GM21717 (cell line): Measurements from ENCODE around the gene RBPMS2.
A peak's percentile ranks its signal among the peaks of the same experiment; 100 is the strongest.
"Not testable (repeated sequence)": the region's sequence is repeated elsewhere in the genome, so short reads cannot be mapped to it uniquely, and the experiment has no call there.

ENCODE experiments used
- ATAC-seq: cut with Tn5 transposase; IDR thresholded peaks from one replicate; pipeline ENCODE4 v1.9.1; 2021; ENCODE audit warnings: mild to moderate bottlenecking, moderate library complexity; ENCODE audit not compliant: unreplicated experiment

The RBPMS2 gene

DNA sequence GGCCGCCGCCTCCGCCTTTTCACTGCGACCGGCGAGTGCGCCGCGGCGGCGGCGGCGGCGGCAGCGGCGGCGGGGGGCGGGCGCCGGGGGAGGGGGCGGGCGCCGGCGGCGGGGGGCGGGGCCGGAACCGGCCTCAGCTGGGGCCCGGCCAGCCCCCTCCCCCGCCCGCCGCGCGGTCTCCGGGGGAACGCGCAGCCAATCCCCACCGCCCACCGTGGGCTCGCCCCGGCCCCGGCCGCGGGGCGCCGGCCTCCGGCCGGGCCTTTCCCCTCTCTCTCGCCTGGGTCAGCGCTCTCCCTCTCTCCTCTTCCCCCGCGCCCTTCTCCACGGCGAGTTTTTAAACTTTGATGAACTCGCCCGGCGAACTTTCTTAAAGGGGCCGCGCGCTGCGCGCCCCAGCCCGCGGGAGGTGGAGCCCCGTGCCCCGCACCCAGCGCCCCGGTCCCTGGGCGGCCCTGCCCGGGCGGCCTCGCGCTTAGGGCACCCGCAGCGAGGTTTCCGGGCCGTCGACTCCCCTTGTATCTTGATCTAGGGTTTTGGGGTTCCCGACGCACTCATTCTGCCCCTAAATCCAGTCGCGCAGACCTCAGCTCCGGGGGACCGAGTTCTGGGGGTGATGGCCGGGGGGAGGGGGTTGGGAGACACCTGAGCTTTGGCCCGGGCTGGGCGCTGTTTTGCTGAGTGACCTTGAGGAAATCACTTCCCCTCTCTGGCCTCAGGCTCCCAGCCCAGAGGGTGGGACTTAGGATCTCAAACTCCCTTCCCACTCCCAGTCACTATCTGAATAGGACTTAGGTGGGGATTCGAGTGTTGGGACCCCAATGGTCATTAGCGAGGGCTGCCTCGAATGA is at the start of gene RBPMS2:
TSS of gene RBPMS2 (minus strand) at position 39 of the 851 bp plus-strand sequence. CDS start 270 bp downstream, outside the sequence.
- no peak for ATAC-seq

DNA sequence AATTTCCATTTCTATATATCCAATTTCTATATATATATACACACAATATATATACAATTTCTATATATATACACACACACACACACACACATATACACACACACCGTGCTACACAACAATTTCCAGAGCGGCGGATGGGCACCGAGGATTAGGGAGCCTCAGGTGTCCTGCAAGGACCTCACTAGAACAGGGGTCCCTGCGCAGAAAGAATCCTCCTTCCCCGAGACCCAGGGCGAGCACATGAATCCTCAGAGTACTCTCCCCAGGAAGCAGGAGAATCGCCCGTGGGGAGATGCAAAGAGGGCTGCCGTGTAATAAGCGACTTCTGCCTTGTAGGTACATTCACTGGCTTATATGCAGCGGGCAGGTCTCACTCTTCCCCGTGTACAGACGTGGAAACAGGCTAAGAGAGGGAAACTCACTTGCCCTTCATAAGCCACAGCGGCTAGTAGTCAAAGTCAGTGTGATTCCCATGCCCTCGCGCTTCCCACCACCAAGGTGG is 49.6 kb upstream of the RBPMS2 start:
- ATAC-seq, result peak; percentile 4

DNA sequence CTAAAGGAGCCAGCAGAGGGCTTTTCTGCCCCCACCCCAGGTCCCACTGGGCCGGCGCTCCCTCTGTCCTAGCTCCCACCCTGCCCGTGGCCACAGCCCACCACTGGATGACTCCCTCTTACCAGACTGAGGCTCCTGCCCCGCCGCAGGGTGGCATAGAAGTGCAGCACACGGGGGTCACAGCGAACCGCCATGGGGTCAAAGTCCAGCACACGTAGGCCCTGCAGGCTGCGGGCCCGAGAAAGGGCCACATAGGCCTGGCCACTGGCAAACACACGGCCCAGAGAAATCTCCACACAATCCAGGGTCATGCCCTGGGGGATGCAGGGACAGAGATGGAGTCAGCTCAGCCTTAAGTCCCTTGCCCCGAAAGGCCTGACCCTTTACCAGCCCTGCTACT is 41.1 kb upstream of the RBPMS2 start:
- ATAC-seq, result no peak

DNA sequence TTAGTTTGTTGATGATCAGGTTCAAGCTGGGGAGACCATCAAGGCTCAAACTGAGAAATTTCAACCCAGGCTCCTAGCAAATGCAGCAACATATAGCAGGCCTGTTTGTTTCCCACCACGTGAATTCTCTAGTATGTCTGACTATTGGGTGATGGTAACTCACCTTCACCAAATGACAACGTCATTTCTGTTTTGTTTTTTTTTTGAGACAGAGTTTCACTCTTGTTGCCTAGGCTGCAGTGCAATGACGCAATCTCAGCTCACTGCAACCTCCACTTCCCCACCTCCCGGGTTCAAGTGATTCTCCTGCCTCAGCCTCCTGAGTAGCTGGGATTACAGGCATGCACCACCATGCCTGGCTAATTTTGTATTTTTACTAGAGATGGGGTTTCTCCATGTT is 39.6 kb upstream of the RBPMS2 start:
- ATAC-seq, result not testable (repeated sequence)

DNA sequence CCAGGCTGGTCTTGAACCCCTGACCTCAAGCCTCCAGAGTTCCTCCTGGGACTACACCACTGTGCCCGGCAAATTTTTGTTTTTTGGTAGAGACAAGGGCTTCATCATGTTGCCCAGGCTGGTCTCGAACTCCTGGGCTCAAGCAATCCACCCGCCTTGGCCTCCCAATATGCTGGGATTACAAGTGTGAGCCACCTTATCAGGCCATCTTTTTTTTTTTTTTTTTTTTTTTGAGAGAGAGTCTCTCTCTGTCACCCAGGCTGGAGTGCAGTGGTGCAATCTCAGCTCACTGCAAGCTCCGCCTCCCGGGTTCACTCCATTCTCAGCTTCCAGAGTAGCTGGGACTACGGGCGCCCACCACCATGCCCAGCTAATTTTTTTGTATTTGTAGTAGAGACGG is 38.9 kb upstream of the RBPMS2 start:
- ATAC-seq, result not testable (repeated sequence)

DNA sequence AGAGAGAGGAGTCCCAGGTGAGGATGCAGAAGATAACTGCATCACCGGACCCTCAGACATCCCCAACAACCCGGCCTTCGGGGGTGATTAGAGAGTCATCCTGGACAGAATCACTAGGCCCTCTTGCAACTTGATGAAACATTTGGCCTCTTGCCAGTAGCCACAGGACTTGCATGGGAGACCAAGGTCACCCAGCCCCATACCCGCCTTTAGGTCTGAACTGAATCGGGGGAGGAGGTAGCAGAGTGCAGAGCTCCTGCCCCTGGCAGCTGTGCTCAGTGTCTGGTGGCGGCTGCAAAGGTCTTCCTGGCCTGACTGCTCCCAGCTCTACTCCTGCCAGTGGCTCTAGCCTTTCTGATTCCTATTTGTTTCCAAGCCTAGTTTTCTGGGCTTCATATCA is 37.7 kb upstream of the RBPMS2 start:
- no peak for ATAC-seq

DNA sequence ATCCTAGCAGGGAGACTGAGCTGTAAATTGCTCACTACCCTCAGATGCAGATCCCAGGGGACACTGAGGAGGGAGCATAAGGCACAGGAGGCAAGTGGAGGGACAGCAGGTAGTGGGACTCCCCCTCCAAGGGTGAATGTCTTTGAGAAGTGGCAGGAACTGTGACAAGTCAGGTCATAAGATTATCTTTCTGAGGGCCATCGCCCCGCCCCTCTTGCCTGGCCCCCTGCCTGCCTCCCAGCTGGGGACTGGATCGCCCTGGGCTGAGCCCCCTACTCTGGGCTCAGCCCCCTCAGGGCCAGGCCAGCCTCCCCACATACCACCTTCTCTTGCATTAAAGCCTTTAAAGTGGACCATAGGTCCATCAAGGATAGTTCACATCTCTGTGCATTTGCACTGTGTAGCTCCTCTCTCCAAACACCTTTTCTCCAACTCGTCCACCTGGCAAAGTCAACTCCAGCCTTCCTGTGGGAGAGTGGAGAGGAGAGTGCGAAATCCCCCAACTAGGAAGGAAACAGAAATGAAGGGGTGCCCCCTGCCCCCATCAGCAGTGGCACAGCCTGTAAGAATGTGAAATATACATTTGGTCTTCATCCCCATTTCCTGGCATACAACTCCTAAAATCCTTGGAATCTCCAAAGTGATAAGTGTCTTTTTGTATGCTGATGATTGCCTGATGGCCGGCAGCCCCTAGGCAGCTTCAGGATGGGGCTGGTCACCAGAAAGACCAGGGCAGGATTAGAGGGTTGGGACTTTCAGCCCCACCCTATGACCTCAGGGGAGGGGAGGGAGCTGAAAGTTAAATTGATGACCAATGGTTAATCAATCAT is 35.3 kb upstream of the RBPMS2 start:
- no peak for ATAC-seq

DNA sequence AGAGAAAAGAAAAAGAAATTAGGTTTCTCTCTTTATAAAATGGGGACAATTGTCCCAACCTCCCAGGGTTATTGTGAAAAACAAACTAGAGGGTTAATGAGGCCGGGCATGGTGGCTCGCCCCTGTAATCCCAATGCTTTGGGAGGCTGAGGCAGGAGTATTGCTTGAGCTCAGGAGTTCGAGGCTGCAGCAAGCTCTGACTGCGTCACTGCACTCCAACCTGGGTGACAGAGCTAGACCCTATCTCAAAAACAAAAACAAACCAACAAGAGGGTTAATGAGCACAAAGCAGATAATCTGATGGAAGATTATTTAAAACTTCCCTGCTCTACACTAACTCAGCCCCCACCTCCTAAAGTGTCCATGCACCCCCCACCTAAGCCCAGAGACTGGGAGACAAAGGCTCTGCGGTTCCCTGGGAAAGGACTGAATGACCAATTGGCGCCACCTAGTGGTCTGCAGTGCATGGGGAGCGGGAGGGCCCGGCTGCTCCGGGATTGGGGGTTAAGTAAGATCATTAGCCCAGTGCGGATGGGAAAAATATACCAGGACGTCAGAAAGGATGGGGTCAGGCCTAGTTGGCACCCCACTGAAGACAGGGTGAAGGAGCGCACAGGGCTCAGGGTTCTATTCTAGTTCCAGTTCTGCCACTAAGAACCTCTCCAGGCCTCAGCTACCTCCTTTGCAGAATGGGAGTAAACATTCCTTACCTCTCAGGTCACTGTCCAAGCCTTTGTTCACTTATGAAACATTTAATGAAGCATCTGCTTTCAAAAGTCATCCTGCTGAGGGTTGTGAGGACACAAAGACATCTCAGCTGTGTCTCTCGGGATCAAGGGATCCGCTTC is 34.5 kb upstream of the RBPMS2 start:
- no peak for ATAC-seq

DNA sequence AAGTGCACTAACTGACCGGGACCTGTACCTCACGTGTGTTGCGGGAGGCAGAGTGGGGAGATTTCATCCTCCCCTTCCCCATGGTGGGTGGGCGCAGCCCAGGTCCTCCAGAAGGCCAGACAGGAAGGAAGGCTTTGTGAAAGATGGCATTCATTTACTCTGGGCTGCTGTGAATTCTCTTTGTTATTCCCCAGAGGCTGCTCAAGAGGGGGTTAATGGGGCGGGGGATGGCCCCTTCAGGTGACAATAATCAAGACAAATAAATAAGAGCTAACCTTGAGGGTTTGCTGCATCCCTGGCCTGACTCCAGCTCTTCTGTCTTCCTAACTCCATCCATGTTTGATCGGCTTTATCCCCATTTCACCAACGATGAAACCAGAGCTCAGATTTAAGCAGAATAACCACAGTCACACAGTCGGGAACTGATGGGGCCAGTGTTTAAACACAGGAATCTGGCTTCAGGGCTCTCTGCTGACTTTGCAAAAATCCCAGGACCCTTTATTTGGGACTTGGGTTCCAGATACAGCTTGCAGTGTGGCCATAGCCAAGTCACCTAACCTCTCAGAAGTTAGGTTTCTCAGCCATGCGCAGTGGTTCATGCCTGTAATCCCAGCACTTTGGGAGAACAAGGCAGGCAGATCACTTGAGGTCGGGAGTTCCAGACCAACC is 33.5 kb upstream of the RBPMS2 start:
- no peak for ATAC-seq

DNA sequence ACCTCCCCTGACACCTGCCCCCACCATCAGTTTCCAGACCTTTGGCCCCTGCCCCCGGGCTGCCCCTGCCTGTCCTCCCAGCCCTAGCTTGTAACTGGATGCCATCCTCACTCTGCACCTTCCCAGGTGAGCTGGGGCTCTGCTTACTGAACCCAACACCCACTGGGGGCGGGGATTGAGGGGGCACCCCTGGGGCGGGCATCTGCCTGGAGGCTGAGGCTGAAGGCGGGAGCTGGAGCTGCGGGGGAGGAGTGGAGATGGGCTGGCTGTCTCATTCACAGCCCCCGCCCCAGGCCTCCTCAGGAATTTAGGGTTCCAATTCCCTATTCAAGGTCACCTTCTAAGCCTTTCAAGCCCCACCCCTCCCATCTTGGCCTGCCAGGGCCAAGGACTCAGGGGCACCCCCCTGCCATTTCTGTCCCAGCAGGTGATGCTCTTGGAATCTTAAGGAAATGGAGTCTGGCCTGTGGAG is 32.4 kb upstream of the RBPMS2 start:
- ATAC-seq, result no peak

DNA sequence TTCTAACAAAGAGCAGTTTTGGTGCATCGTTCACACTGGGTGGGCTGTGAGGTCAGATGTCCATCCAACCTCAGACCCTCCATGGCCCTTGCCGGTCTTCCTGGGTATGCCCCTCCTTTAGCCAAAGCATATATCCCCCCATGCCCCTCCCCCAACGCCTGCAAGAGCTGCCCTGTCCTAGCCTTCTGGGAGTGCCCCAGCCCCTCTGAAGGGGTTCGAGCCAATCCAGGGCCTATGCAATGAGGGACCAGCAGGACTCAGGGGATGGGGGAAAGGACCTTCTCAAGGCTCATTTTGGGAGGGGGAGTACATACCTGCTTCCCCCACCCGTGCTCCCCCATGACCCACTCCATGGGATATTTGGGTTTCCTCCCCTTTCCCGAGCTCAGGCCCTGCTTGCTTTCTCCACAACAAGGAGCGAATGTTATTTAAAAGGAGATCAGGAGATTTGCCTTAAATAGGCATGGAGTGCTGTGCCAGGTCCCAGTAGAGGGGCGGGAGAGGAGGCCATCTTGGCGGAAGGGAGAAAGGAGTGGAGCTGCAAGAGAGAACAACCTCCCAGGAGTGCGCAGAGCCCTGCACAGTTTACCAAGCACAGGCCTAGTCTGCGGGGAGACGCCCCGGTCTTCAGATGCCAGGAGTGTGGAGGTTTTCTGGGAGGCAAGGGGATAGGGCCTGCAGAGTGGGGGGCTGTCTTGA is 31.8 kb upstream of the RBPMS2 start:
- ATAC-seq, result no peak

DNA sequence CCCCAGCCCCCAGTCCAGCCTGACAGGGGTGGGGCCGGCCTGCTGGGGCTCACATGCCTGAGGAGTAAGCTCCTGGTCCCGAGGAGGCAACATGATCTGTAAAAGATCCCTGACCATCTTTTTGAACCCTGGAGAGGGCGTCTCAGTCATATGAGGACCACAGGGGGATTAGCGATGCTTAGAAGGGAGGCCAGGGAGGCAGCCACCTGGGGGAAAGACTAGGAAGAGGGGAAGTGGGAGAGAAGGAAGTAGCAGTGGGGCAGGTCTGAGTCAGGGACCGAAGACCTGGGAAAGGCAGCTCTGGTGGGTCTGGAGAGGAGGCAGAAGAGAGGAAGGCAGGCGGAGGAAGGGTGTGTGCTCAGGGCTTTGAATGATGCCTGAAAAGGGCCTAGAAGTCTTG is 31.1 kb upstream of the RBPMS2 start:
- no peak for ATAC-seq

DNA sequence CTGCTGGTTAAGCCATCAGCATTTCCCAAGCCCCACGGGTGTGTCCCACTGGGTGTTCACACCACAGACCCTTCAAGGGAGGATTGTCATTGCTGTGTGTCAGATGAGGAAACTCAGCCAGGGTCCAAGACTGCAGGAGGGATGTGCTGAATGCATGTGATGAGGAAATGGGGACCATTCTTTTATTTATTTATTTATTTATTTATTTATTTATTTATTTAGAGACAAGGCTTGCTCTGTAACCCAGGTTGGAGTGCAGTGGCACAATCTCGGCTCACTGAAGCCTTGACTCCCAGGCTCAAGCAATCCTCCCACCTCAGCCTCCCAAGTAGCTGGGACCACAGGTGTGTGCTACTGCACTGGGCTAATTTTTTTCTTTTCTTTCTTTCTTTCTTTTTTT is 29.2 kb upstream of the RBPMS2 start:
- no peak for ATAC-seq

DNA sequence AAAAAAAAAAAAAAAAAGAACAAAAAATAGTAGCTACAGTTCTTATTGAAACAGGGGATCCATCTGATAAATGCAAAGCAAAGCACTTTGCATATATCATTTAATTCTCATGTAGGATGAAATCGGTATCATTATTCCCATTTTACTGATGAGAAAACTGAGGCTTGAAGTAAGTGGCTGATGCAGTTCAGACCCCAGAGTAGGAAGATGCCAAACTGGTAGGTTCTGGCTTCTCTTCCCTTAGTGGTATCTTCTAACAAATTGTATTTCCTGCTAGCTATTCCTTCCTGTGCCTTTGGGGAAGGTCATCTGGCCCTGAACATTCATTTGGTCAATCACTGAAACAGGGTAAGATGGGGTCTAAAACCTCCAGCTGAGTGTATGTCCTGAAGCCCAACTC is 28.1 kb upstream of the RBPMS2 start:
- ATAC-seq, result no peak

DNA sequence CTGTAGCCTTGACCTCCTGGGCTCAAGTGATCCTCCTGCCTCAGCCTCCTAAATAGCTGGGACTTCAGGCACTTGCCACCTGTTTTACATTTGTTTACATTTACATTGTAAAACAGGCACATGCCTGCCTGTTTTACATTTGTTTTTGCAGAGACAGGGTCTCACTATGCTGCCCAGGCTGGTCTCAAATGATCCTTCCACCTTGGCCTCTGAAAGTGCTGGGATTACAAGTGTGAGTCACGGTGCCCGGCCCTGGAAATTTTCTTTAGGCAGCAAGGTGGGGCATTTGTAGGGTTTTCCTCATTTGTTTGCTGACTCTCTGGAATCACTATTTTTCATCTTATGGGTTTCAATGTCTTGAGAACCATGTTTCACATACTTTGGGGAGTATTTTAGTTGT is 25.1 kb upstream of the RBPMS2 start:
- no peak for ATAC-seq

DNA sequence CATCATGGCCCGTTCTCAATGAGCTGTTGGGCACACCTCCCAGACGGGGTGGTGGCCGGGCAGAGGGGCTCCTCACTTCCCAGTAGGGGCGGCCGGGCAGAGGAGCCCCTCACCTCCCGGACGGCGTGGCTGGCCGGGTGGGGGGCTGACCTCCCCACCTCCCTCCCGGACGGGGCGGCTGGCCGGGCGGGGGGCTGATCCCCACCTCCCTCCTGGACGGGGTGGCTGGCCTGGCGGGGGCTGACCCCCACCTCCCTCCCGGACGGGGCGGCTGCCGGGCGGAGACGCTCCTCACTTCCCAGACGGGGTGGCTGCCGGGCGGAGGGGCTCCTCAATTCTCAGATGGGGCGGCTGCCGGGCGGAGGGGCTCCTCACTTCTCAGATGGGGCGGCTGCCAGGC is 23.5 kb upstream of the RBPMS2 start:
- not testable (repeated sequence) for ATAC-seq

DNA sequence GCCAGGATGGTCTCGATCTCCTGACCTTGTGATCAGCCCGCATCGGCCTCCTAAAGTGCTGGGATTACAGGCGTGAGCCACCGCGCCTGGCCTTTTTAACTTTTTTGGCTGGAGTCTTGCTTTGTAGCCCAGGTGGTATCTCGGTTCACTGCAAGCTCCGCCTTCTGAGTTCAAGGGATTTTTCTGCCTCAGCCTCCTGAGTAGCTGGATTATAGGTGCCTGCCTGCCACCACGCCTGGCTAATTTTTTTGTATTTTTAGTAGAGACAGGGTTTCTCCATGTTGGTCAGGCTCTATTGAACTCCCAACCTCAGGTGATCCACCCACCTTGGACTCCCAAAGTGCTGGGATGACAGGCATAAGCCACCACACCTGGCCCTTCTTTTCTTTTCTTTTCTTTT is 20.5 kb upstream of the RBPMS2 start:
- ATAC-seq, result not testable (repeated sequence)

DNA sequence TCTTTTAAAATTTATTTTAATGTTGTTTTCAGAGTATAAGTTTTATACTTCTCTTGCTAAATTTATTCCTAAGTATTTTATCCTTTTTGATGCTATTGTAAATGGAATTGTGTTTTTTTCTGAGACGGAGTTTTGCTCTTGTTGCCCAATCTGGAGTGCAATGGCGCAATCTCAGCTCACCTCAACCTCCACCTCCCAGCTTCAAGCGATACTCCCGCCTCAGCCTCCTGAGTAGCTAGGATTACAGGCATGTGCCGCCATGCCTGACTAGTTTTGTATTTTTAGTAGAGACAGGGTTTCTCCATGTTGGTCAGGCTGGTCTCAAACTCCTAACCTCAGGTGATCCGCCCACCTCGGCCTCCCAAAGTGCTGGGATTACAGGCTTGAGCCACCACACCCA is 19.9 kb upstream of the RBPMS2 start:
- not testable (repeated sequence) for ATAC-seq

DNA sequence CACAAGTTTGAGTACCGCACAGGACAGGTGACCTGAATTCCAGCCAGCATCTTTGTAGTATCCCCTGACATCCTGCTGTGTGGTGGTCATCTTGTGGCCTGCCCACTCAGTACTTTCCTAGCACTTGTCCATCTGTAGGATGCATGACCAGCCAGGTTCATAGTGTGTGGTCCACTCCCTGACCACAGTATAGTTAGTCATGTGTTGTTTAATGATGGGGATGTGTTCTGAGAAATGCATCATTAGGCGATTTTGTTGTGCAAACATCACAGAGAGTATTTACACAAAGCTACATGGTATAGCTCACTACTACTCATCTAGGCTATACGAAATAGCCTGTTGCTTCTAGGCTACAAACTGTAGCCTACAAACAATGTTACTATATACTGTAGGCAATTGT is 16.9 kb upstream of the RBPMS2 start:
- ATAC-seq, result no peak

DNA sequence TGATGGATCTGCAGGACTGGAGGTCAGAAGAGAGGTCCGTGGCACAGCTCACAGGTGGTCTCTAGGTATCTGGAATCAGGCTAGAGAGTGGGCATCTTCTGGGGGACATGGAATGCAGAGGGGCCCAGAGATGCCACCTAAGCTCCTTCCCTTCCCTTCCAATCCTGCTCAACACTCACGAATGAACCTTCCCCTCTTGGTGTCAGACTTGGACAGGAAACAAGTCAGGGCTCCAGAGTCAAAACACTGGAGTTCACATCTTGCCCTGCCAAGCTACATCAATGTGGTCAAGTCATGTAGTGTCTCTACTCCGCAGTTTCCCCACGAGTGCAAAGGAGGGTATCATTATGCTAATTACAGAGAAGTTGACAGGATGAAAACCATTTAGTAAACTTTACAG is 16.0 kb upstream of the RBPMS2 start:
- no peak for ATAC-seq
